Ovary (tissue), 3 donors: Measurements from ENCODE around the gene ALDH3B2.

Experiments
- EP300 ChIP-seq: sonication (generic); formaldehyde crosslinking; IDR thresholded peaks from one replicate; pipeline ENCODE4 v1.6.1; 2017; ENCODE audit warnings: antibody characterized with exemption
- POLR2A ChIP-seq: fragments of 450-650 bp; IDR thresholded peaks from one replicate; pipeline ENCODE4 v1.6.1; 2017; ENCODE audit warnings: antibody characterized with exemption, mild to moderate bottlenecking, moderate library complexity
- TF ChIP-seq, protein P1 (sequence below), 3 donors: fragments of 450-650 bp in 2 of 3; fragments of 200-600 bp in 1 of 3; IDR thresholded peaks; one replicate each; pipeline versions ENCODE4 v1.5.1 to v1.8.0; 2016 to 2022; ENCODE audit warnings: antibody characterized with exemption in 3 of 3, mild to moderate bottlenecking in 1 of 3
- donor health status: DM: no; HTN: no; CAD: no.

DNA sequence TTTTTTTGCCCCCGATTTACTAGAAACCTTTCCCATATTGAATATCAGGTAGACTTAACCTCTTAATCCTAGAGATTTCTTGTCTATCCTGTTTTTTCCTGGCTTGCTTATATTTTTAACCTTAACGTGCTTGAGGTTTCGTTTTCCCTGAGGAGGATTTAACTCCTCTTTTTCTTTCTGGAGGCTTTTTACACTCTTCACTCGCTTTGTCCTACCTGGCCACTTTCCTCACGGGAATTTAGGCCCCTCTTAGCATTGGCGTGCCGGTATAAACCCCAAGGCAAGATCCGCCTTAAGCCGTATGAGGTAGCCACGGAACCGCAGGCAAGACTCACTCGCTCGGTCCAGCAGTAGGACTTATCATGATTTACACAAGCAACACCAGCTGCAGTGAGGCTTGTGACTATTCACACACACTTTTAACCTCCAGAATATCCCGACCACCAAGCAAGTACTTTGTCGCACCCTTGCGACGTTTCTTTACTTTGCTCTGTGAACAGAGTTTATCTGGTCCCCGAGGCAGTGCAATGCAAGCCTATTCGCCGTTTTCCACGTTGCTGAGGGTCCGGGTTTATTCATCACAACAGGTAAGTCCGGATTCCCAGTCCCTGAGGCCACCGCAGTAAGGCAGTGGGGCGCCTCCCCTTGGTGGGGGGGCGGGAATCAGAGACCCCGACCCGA lies 20.6 kb upstream of the ALDH3B2 start:
- TF ChIP-seq, protein P1, sequence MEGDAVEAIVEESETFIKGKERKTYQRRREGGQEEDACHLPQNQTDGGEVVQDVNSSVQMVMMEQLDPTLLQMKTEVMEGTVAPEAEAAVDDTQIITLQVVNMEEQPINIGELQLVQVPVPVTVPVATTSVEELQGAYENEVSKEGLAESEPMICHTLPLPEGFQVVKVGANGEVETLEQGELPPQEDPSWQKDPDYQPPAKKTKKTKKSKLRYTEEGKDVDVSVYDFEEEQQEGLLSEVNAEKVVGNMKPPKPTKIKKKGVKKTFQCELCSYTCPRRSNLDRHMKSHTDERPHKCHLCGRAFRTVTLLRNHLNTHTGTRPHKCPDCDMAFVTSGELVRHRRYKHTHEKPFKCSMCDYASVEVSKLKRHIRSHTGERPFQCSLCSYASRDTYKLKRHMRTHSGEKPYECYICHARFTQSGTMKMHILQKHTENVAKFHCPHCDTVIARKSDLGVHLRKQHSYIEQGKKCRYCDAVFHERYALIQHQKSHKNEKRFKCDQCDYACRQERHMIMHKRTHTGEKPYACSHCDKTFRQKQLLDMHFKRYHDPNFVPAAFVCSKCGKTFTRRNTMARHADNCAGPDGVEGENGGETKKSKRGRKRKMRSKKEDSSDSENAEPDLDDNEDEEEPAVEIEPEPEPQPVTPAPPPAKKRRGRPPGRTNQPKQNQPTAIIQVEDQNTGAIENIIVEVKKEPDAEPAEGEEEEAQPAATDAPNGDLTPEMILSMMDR (IDR thresholded peaks at IDR 0.05), result no peak
- TF ChIP-seq POLR2A (no peak), EP300 (no peak)
